SK-N-SH treated with all-trans-retinoic acid at 6 μM for 48 hours (cell line): ENCODE results near the gene CD300C.

ENCODE experiments used
- ATAC-seq: fragments of 200-7000 bp; cut with Tn5 transposase; 3 replicates; pipeline ENCODE4 v1.9.1; 2020; ENCODE audit warnings: mild to moderate bottlenecking, moderate library complexity
- ARNTL ChIP-seq: fragments of 450-650 bp; formaldehyde crosslinking; IDR thresholded peaks from 2 replicates; pipeline ENCODE4 v1.5.0; 2020; ENCODE audit warnings: low read depth, mild to moderate bottlenecking, moderate library complexity, borderline replicate concordance
- CREB5 ChIP-seq: fragments of 250-450 bp; sonication (Bioruptor Pico); IDR thresholded peaks from 2 replicates; pipeline ENCODE4 v1.5.1; 2020; ENCODE audit warnings: low read depth, mild to moderate bottlenecking, moderate library complexity
- CSDC2 ChIP-seq: fragments of 250-450 bp; sonication (Bioruptor Pico); IDR thresholded peaks from 2 replicates; pipeline ENCODE4 v1.5.0; 2020; ENCODE audit warnings: mild to moderate bottlenecking, moderate library complexity
- CSRNP3 ChIP-seq: fragments of 250-450 bp; sonication (Bioruptor Pico); IDR thresholded peaks from 2 replicates; pipeline ENCODE4 v1.5.1; 2021; ENCODE audit warnings: mild to moderate bottlenecking, moderate library complexity
- ESRRG ChIP-seq: fragments of 250-450 bp; sonication (Bioruptor Pico); IDR thresholded peaks from 2 replicates; pipeline ENCODE4 v1.6.1; 2021; ENCODE audit warnings: mild to moderate bottlenecking
- GLIS3 ChIP-seq: fragments of 250-450 bp; sonication (Bioruptor Pico); IDR thresholded peaks from 2 replicates; pipeline ENCODE4 v1.5.0; 2020; ENCODE audit warnings: mild to moderate bottlenecking, moderate library complexity
- ISL1 ChIP-seq: fragments of 250-450 bp; sonication (Bioruptor Pico); IDR thresholded peaks from 2 replicates; pipeline ENCODE4 v2.1.2; 2022; ENCODE audit warnings: mild to moderate bottlenecking, moderate library complexity
- OSR1 ChIP-seq: fragments of 250-450 bp; sonication (Bioruptor Pico); IDR thresholded peaks from 2 replicates; pipeline ENCODE4 v1.8.0; 2022; ENCODE audit warnings: moderate library complexity, mild to moderate bottlenecking, inconsistent platforms
- PATZ1 ChIP-seq: fragments of 250-450 bp; sonication (Bioruptor Pico); IDR thresholded peaks from 2 replicates; pipeline ENCODE4 v1.8.0; 2020; ENCODE audit warnings: mild to moderate bottlenecking, moderate library complexity, borderline replicate concordance
- POU6F1 ChIP-seq: fragments of 250-450 bp; sonication (Bioruptor Pico); IDR thresholded peaks from 2 replicates; pipeline ENCODE4 v1.8.0; 2021; ENCODE audit warnings: low read depth, mild to moderate bottlenecking, moderate library complexity, borderline replicate concordance
- PPARA ChIP-seq: fragments of 250-450 bp; sonication (Bioruptor Pico); IDR thresholded peaks from 2 replicates; pipeline ENCODE4 v1.5.0; 2020; ENCODE audit warnings: mild to moderate bottlenecking, borderline replicate concordance
- RARB ChIP-seq: fragments of 250-450 bp; sonication (Bioruptor Pico); IDR thresholded peaks from 2 replicates; pipeline ENCODE4 v1.8.0; 2021; ENCODE audit warnings: mild to moderate bottlenecking, moderate library complexity
- SNAI2 ChIP-seq: fragments of 250-450 bp; sonication (Bioruptor Pico); IDR thresholded peaks from 2 replicates; pipeline ENCODE4 v1.5.0; 2020; ENCODE audit warnings: mild to moderate bottlenecking, moderate library complexity
- TCF4 ChIP-seq: fragments of 250-450 bp; sonication (Bioruptor Pico); IDR thresholded peaks from 2 replicates; pipeline ENCODE4 v1.8.0; 2021; ENCODE audit warnings: mild to moderate bottlenecking, moderate library complexity, borderline replicate concordance
- TOX ChIP-seq: fragments of 250-450 bp; sonication (Bioruptor Pico); IDR thresholded peaks from 2 replicates; pipeline ENCODE4 v1.8.0; 2021; ENCODE audit warnings: mild to moderate bottlenecking, moderate library complexity, borderline replicate concordance
- TSHZ2 ChIP-seq: fragments of 250-450 bp; sonication (Bioruptor Pico); IDR thresholded peaks from 2 replicates; pipeline ENCODE4 v1.5.0; 2020; ENCODE audit warnings: mild to moderate bottlenecking, moderate library complexity
- ZC3H10 ChIP-seq: fragments of 250-450 bp; sonication (Bioruptor Pico); IDR thresholded peaks from 2 replicates; pipeline ENCODE4 v1.5.1; 2021; ENCODE audit warnings: mild to moderate bottlenecking, moderate library complexity
- ZFP3 ChIP-seq: fragments of 250-450 bp; sonication (Bioruptor Pico); IDR thresholded peaks from 2 replicates; pipeline ENCODE4 v1.5.0; 2020; ENCODE audit warnings: mild to moderate bottlenecking, moderate library complexity
- ZFP30 ChIP-seq: fragments of 450-650 bp; formaldehyde crosslinking; IDR thresholded peaks from 2 replicates; pipeline ENCODE4 v1.5.0; 2022; ENCODE audit warnings: mild to moderate bottlenecking, moderate library complexity
- ZNF565 ChIP-seq: fragments of 450-650 bp; formaldehyde crosslinking; conservative IDR thresholded peaks from 2 replicates; pipeline ENCODE4 v1.5.0; 2020; ENCODE audit warnings: low read depth, mild to moderate bottlenecking, moderate library complexity
- ZNF70 ChIP-seq: fragments of 450-650 bp; formaldehyde crosslinking; IDR thresholded peaks from 2 replicates; pipeline ENCODE4 v1.5.0; 2020; ENCODE audit warnings: mild to moderate bottlenecking, moderate library complexity
- ZNF8 ChIP-seq: fragments of 450-650 bp; formaldehyde crosslinking; IDR thresholded peaks from 2 replicates; pipeline ENCODE4 v1.5.0; 2020; ENCODE audit warnings: mild to moderate bottlenecking, moderate library complexity

Gene CD300C

GRCh38 chr17:74541176-74542111 lies 4.5 kb downstream of the CD300C start:
- TF ChIP-seq ISL1 (no peak), PPARA (CRISPR knock-in tag) (no peak), ZNF8 (CRISPR knock-in tag) (no peak), POU6F1 (CRISPR knock-in tag) (no peak), CSRNP3 (CRISPR knock-in tag) (no peak), ARNTL (CRISPR knock-in tag) (no peak), ZC3H10 (CRISPR knock-in tag) (no peak), CSDC2 (CRISPR knock-in tag) (no peak), ZNF565 (CRISPR knock-in tag) (no peak), ZFP30 (CRISPR knock-in tag) (no peak), OSR1 (no peak), ZFP3 (CRISPR knock-in tag) (no peak), CREB5 (CRISPR knock-in tag) (no peak), TSHZ2 (CRISPR knock-in tag) (no peak), PATZ1 (CRISPR knock-in tag) (no peak), RARB (CRISPR knock-in tag) (no peak)
- no peak for ATAC-seq

GRCh38 chr17:74539281-74539820 lies 6.6 kb downstream of the CD300C start:
- ATAC-seq: no peak
- TF ChIP-seq CSRNP3 (CRISPR knock-in tag): no peak
- no peak for TF ChIP-seq PATZ1 (CRISPR knock-in tag)
- TF ChIP-seq ZNF565 (CRISPR knock-in tag): no peak
- TF ChIP-seq ZFP3 (CRISPR knock-in tag): no peak
- TF ChIP-seq SNAI2 (CRISPR knock-in tag): no peak
- TF ChIP-seq ZFP30 (CRISPR knock-in tag): no peak
- no peak for TF ChIP-seq CSDC2 (CRISPR knock-in tag)
- no peak for TF ChIP-seq PPARA (CRISPR knock-in tag)
- TF ChIP-seq TOX (CRISPR knock-in tag): no peak
- TF ChIP-seq TCF4: no peak
- no peak for TF ChIP-seq ZNF8 (CRISPR knock-in tag)
- TF ChIP-seq ZNF70 (CRISPR knock-in tag): no peak
- TF ChIP-seq TSHZ2 (CRISPR knock-in tag): no peak
- no peak for TF ChIP-seq ISL1
- no peak for TF ChIP-seq GLIS3 (CRISPR knock-in tag)
- no peak for TF ChIP-seq ESRRG
